ENCODE data around the gene C11orf68. TPM values are rescaled to one million over a fixed set of nuclear protein-coding genes. Genes with fewer than 3 reads are reported as not detected.

C11orf68 gene
- total RNA-seq, 1 experiment from 2014 or later: 31.9 TPM

- DNase-seq (ENCODE audit: low spot score) (no peak), ATAC-seq (no peak)
- H3K36me3 Mint-ChIP-seq: peaks cover 7% of the 10 kb centered on the region
- H3K4me3 Mint-ChIP-seq: peak overlapping the region; percentile 83
- ChIA-PET POLR2A (interaction anchor here (1.1 to 1.6 kb wide), 3 partner anchors 26 to 59 kb away, joined by 3 to 12 read pairs (median 4); partner anchors contain the start of genes CCDC85B, CFL1 and FIBP), CTCF (interaction anchor here (1.0 to 2.3 kb wide), 5 partner anchors 15 to 105 kb away, joined by 3 to 23 read pairs (median 3); partner anchors contain the start of genes CCDC85B and FIBP)
- H3K4me1 Mint-ChIP-seq: peaks cover 18% of the 10 kb centered on the region
- TF ChIP-seq RELA (CRISPR knock-in tag; IDR thresholded peaks at IDR 0.05; ENCODE audit: borderline replicate concordance) (0 out of 2 replicates have a peak, but pooled peaks have one; percentile 21), MAX (CRISPR knock-in tag; IDR thresholded peaks at IDR 0.05) (0 out of 2 replicates have a peak, but pooled peaks have one; percentile 3), IRF1 (CRISPR knock-in tag; IDR thresholded peaks at IDR 0.05) (no peak), NFATC4 (CRISPR knock-in tag; IDR thresholded peaks at IDR 0.05) (no peak), JUN (CRISPR knock-in tag; IDR thresholded peaks at IDR 0.05) (no peak), MXD4 (CRISPR knock-in tag; IDR thresholded peaks at IDR 0.05; ENCODE audit: borderline replicate concordance) (no peak), SMAD3 (CRISPR knock-in tag; IDR thresholded peaks at IDR 0.05; ENCODE audit: borderline replicate concordance) (no peak), ZNF138 (CRISPR knock-in tag; conservative IDR thresholded peaks at IDR 0.05) (no peak), IRF2 (CRISPR knock-in tag; IDR thresholded peaks at IDR 0.05; ENCODE audit: borderline replicate concordance, low read depth) (no peak)
- peaks cover 3% of the 10 kb centered on the region; the same call in 1 of the 2 replicates for H3K27me3 Mint-ChIP-seq (ENCODE audit: low read depth)
- no peaks in the 10 kb centered on the region for H3K9me3 Mint-ChIP-seq
- H3K27ac Mint-ChIP-seq: no peak overlapping the region
Measured at GRCh38 chr11:65917434-65918210, 1.2 kb downstream of the C11orf68 start.

- POLR2A ChIA-PET: interaction anchor here (1.3 to 1.6 kb wide), 2 partner anchors 26 to 59 kb away, joined by 3 to 12 read pairs; partner anchors contain the start of genes CCDC85B and CFL1
- no peaks in the 10 kb centered on the region for H3K9me3 Mint-ChIP-seq
- ATAC-seq: no peak
- H3K4me1 Mint-ChIP-seq: peaks cover 18% of the 10 kb centered on the region
- no peak for DNase-seq (ENCODE audit: low spot score)
- H3K4me3 Mint-ChIP-seq: peak overlapping the region; percentile 50
- TF ChIP-seq ATF2 (CRISPR knock-in tag; IDR thresholded peaks at IDR 0.05; ENCODE audit: borderline replicate concordance, low read depth) (no peak), ETV6 (CRISPR knock-in tag; IDR thresholded peaks at IDR 0.05) (no peak), ZMAT4 (CRISPR knock-in tag; IDR thresholded peaks at IDR 0.05) (no peak), ESRRA (CRISPR knock-in tag; IDR thresholded peaks at IDR 0.05; ENCODE audit: borderline replicate concordance) (no peak), NFATC4 (CRISPR knock-in tag; IDR thresholded peaks at IDR 0.05) (no peak), IRF1 (CRISPR knock-in tag; IDR thresholded peaks at IDR 0.05) (no peak), ERG (CRISPR knock-in tag; IDR thresholded peaks at IDR 0.05) (no peak), ATF6 (CRISPR knock-in tag; IDR thresholded peaks at IDR 0.05) (no peak), ATF3 (CRISPR knock-in tag; conservative IDR thresholded peaks at IDR 0.05) (no peak), SOX15 (CRISPR knock-in tag; IDR thresholded peaks at IDR 0.05) (no peak), CREB1 (CRISPR knock-in tag; IDR thresholded peaks at IDR 0.05) (no peak), IRF2 (CRISPR knock-in tag; IDR thresholded peaks at IDR 0.05; ENCODE audit: borderline replicate concordance, low read depth) (no peak), ZNF671 (CRISPR knock-in tag; IDR thresholded peaks at IDR 0.05) (no peak), ZNF138 (CRISPR knock-in tag; conservative IDR thresholded peaks at IDR 0.05) (no peak), SMAD3 (CRISPR knock-in tag; IDR thresholded peaks at IDR 0.05; ENCODE audit: borderline replicate concordance) (no peak)
- peaks cover 1% of the 10 kb centered on the region for H3K36me3 Mint-ChIP-seq
- peaks cover 3% of the 10 kb centered on the region; the same call in 1 of the 2 replicates for H3K27me3 Mint-ChIP-seq (ENCODE audit: low read depth)
- no peak overlapping the region for H3K27ac Mint-ChIP-seq
- CTCF ChIA-PET: interaction anchor here (2.3 kb wide), 1 partner anchor 27 kb away, joined by 23 read pairs; the partner anchor contains the start of genes CCDC85B and FIBP
Measured at GRCh38 chr11:65917077-65917433, 1.8 kb downstream of the C11orf68 start.
